HepG2 (cell line): ENCODE data around the gene DNAJC7. TPM values are rescaled to one million over a fixed set of nuclear protein-coding genes. Genes with fewer than 3 reads are reported as not detected.

Experiments
- CCAR2 ChIP-seq: fragments of 200-400 bp; formaldehyde crosslinking; optimal IDR thresholded peaks from 2 replicates; pipeline ENCODE3; 2018; ENCODE audit warnings: low read depth, mild to moderate bottlenecking, low read length, moderate library complexity
- KMT2B ChIP-seq: IDR thresholded peaks from 2 replicates; pipeline ENCODE4 v1.6.1; 2016; ENCODE audit warnings: missing genetic modification reagents, missing compliant biosample characterization
- NONO ChIP-seq, 2 experiments: fragments of 450-650 bp in 1 of 2; sonication (generic) in 1 of 2; formaldehyde crosslinking in 1 of 2; IDR thresholded peaks in 1 of 2; conservative IDR thresholded peaks in 1 of 2; 2 replicates each; pipeline versions ENCODE4 v1.6.1 to v1.8.0; 2017 to 2022; ENCODE audit warnings: mild to moderate bottlenecking in 1 of 2, missing genetic modification reagents in 1 of 2, moderate library complexity in 1 of 2
- ONECUT2 ChIP-seq: sonication (generic); formaldehyde crosslinking; IDR thresholded peaks from 2 replicates; pipeline ENCODE4 v1.4.0; 2020; ENCODE audit warnings: missing genetic modification reagents
- TERF1 ChIP-seq: sonication (generic); formaldehyde crosslinking; IDR thresholded peaks from 2 replicates; pipeline ENCODE4 v1.8.0; 2022; ENCODE audit warnings: mild to moderate bottlenecking, missing genetic modification reagents, moderate library complexity
- ZMYM4 ChIP-seq: sonication (generic); formaldehyde crosslinking; IDR thresholded peaks from 2 replicates; pipeline ENCODE4 v1.8.1; 2023; ENCODE audit warnings: mild to moderate bottlenecking, missing genetic modification reagents
- ZNF281 ChIP-seq: sonication (generic); formaldehyde crosslinking; IDR thresholded peaks from 2 replicates; pipeline ENCODE4 v1.4.0; 2020; ENCODE audit warnings: missing genetic modification reagents, borderline replicate concordance
- ZNF777 ChIP-seq: sonication (generic); formaldehyde crosslinking; IDR thresholded peaks from 2 replicates; pipeline ENCODE4 v1.4.0; 2020; ENCODE audit warnings: missing genetic modification reagents
- polyA plus RNA-seq, 8 experiments: library from polyadenylated mRNA; depleted of rRNA in 3 of 8; stranded (reverse) in 7 of 8; unstranded in 1 of 8; fragments of >200 nt; fragmentation: Illumina TruSeq in 4 of 8; extraction: Trizol in 4 of 8; gene quantifications; 2 replicates each; pipeline versions ENCODE4 v1.2.1 to v1.2.3, GENCODE V29; 2011 to 2016; ENCODE audit warnings: low read depth in 4 of 8, missing spikeins in 1 of 8, mixed read lengths in 1 of 8; ENCODE audit not compliant: insufficient read depth in 1 of 8
- total RNA-seq, 5 experiments: library from RNA; depleted of rRNA; stranded (reverse); fragments of >200 nt; fragmentation: Illumina TruSeq; extraction: Trizol; gene quantifications; 2 replicates each; pipeline ENCODE4 v1.2.3, GENCODE V29; 2016; ENCODE audit warnings: low read depth in 1 of 5
- TF ChIP-seq, protein P1 (sequence below): IDR thresholded peaks from 2 replicates; pipeline ENCODE4 v1.6.1; 2016; ENCODE audit warnings: low read depth, missing genetic modification reagents, missing compliant biosample characterization

The DNAJC7 gene
- total and polyA plus RNA-seq, 2 of the 13 experiments (the other 11 are each of a cell fraction or from before 2014, with no cell fraction given): 47.7 to 132 TPM

DNA sequence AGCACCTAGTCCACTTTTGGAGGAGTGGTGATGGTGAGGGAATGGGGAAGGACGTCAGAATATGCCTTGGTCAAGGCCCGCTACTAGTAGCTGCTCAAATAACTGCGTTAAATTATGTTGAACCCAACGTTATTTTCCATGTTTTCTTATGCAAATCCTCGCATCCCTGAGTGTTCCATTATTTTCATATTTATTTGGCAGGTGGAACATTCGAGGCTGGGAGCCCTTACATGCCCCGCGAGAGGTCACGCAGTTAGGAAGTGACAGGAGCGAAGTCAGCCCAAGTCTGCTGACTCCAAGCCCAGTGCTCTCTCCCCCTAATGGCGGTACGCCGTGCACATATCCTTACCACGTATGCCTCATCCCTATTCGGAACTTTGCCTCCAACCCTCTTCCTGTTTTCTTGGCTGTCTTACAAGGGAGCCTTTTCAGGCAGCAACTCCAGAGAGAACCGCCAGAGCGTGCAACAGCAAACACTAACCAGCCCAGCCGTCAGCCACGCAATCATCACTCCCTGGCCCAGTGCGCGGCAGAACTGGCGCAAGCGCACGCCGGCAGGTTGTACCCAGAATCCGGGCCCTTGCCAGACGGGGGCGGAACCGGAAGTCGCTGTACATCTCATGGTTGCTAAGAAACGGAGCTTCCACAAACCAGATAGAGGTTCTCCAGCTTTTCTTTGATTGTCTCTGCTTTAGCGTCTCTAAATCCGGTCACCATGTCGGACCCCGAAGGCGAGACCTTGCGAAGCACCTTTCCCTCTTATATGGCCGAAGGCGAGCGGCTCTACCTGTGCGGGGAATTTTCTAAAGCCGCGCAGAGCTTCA lies 87.0 kb downstream of the DNAJC7 start, which contains the start of gene ODAD4 (continued):
- peak; percentile 66; the same call in 1 of the 2 replicates for TF ChIP-seq ZNF777
- TF ChIP-seq KMT2B (CRISPR knock-in tag): peak; percentile 82
- TF ChIP-seq, protein P1, sequence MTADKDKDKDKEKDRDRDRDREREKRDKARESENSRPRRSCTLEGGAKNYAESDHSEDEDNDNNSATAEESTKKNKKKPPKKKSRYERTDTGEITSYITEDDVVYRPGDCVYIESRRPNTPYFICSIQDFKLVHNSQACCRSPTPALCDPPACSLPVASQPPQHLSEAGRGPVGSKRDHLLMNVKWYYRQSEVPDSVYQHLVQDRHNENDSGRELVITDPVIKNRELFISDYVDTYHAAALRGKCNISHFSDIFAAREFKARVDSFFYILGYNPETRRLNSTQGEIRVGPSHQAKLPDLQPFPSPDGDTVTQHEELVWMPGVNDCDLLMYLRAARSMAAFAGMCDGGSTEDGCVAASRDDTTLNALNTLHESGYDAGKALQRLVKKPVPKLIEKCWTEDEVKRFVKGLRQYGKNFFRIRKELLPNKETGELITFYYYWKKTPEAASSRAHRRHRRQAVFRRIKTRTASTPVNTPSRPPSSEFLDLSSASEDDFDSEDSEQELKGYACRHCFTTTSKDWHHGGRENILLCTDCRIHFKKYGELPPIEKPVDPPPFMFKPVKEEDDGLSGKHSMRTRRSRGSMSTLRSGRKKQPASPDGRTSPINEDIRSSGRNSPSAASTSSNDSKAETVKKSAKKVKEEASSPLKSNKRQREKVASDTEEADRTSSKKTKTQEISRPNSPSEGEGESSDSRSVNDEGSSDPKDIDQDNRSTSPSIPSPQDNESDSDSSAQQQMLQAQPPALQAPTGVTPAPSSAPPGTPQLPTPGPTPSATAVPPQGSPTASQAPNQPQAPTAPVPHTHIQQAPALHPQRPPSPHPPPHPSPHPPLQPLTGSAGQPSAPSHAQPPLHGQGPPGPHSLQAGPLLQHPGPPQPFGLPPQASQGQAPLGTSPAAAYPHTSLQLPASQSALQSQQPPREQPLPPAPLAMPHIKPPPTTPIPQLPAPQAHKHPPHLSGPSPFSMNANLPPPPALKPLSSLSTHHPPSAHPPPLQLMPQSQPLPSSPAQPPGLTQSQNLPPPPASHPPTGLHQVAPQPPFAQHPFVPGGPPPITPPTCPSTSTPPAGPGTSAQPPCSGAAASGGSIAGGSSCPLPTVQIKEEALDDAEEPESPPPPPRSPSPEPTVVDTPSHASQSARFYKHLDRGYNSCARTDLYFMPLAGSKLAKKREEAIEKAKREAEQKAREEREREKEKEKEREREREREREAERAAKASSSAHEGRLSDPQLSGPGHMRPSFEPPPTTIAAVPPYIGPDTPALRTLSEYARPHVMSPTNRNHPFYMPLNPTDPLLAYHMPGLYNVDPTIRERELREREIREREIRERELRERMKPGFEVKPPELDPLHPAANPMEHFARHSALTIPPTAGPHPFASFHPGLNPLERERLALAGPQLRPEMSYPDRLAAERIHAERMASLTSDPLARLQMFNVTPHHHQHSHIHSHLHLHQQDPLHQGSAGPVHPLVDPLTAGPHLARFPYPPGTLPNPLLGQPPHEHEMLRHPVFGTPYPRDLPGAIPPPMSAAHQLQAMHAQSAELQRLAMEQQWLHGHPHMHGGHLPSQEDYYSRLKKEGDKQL (CRISPR knock-in tag): 0 out of 2 replicates have a peak, but pooled peaks have one; percentile 24
- no peak; the same call in 1 of the 2 replicates for TF ChIP-seq ZNF281 (CRISPR knock-in tag)
- no peak for TF ChIP-seq NONO (IDR thresholded peaks at IDR 0.05)
- TF ChIP-seq NONO (CRISPR knock-in tag; conservative IDR thresholded peaks at IDR 0.05): peak; percentile 87; the same call in 1 of the 2 replicates
- TF ChIP-seq CCAR2: no peak
- 0 out of 2 replicates have a peak, but pooled peaks have one; percentile 44 for TF ChIP-seq ONECUT2 (CRISPR knock-in tag)
- no peak for TF ChIP-seq TERF1 (CRISPR knock-in tag)
- TF ChIP-seq ZMYM4 (CRISPR knock-in tag): peak; percentile 88
